H9 (cell line): ENCODE data around the gene TTYH1. TPM values are rescaled to one million over a fixed set of nuclear protein-coding genes. Genes with fewer than 3 reads are reported as not detected.
"Not testable (repeated sequence)": the region's sequence is repeated elsewhere in the genome, so short reads cannot be mapped to it uniquely, and the experiment has no call there.

Experiments
- DNase-seq: peaks from one replicate; pipeline ENCODE4 v3.0.0-alpha.2; 2017
- H2AFZ ChIP-seq: one replicate; pipeline ENCODE4 v1.6.1; 2013; ENCODE audit warnings: mild to moderate bottlenecking, low read length, control low read depth, moderate library complexity
- H2AK5ac ChIP-seq: 2 replicates; pipeline ENCODE4 v1.6.1; 2013; ENCODE audit warnings: low read length, control low read depth, mixed read lengths; ENCODE audit not compliant: insufficient read length
- H2BK120ac ChIP-seq: one replicate; pipeline ENCODE4 v1.6.1; 2013; ENCODE audit warnings: low read depth, mild to moderate bottlenecking, low read length, control low read depth, inconsistent platforms; ENCODE audit not compliant: poor library complexity, severe bottlenecking
- H2BK12ac ChIP-seq: 2 replicates; pipeline ENCODE4 v1.6.1; 2013; ENCODE audit warnings: low read length, control low read depth, mixed read lengths, low read depth; ENCODE audit not compliant: insufficient read length
- H2BK15ac ChIP-seq: 2 replicates; pipeline ENCODE4 v1.6.1; 2013; ENCODE audit warnings: low read depth, low read length, control low read depth
- H2BK20ac ChIP-seq: one replicate; pipeline ENCODE4 v1.6.1; 2013; ENCODE audit warnings: low read depth, mild to moderate bottlenecking, low read length, control low read depth, inconsistent platforms; ENCODE audit not compliant: poor library complexity, severe bottlenecking
- H2BK5ac ChIP-seq: 2 replicates; pipeline ENCODE4 v1.6.1; 2013; ENCODE audit warnings: low read length, control low read depth, mixed read lengths; ENCODE audit not compliant: insufficient read length
- H3K14ac ChIP-seq: 2 replicates; pipeline ENCODE4 v1.6.1; 2013; ENCODE audit warnings: low read length, control low read depth; ENCODE audit not compliant: insufficient read depth
- H3K18ac ChIP-seq: 2 replicates; pipeline ENCODE4 v1.6.1; 2013; ENCODE audit warnings: low read depth, mild to moderate bottlenecking, mixed read lengths, low read length, control low read depth; ENCODE audit not compliant: insufficient read length
- H3K23ac ChIP-seq: 2 replicates; pipeline ENCODE4 v1.6.1; 2013; ENCODE audit warnings: low read length, control low read depth, mixed read lengths, low read depth; ENCODE audit not compliant: insufficient read length
- H3K23me2 ChIP-seq: 2 replicates; pipeline ENCODE4 v1.6.1; 2013; ENCODE audit warnings: low read depth, mild to moderate bottlenecking, mixed read lengths, low read length, control low read depth; ENCODE audit not compliant: insufficient read length, poor library complexity, severe bottlenecking
- H3K27ac ChIP-seq: 2 replicates; pipeline ENCODE4 v1.5.1; 2013; ENCODE audit warnings: low read length, control low read depth, mixed read lengths, low read depth; ENCODE audit not compliant: insufficient read length
- H3K27me3 ChIP-seq: 2 replicates; pipeline ENCODE4 v1.6.1; 2013; ENCODE audit warnings: low read length, control low read depth, inconsistent platforms; ENCODE audit not compliant: insufficient read depth
- H3K4ac ChIP-seq: 2 replicates; pipeline ENCODE4 v1.6.1; 2013; ENCODE audit warnings: low read depth, mild to moderate bottlenecking, control low read depth, inconsistent platforms, low read length, moderate library complexity
- H3K4me1 ChIP-seq: 2 replicates; pipeline ENCODE4 v1.6.1; 2013; ENCODE audit warnings: low read length, control low read depth, inconsistent platforms; ENCODE audit not compliant: insufficient read depth
- H3K4me2 ChIP-seq: 2 replicates; pipeline ENCODE4 v1.6.1; 2013; ENCODE audit warnings: low read length, control low read depth, mixed read lengths; ENCODE audit not compliant: insufficient read length, insufficient read depth
- H3K56ac ChIP-seq: 2 replicates; pipeline ENCODE4 v1.6.1; 2013; ENCODE audit warnings: low read depth, mild to moderate bottlenecking, mixed read lengths, low read length, control low read depth; ENCODE audit not compliant: insufficient read length
- H3K79me1 ChIP-seq: 2 replicates; pipeline ENCODE4 v1.6.1; 2013; ENCODE audit warnings: low read depth, mild to moderate bottlenecking, moderate library complexity, low read length, control low read depth, inconsistent platforms; ENCODE audit not compliant: insufficient read depth, poor library complexity, severe bottlenecking
- H3K79me2 ChIP-seq: 2 replicates; pipeline ENCODE4 v1.6.1; 2013; ENCODE audit warnings: low read length, control low read depth, inconsistent platforms; ENCODE audit not compliant: insufficient read depth
- H3K9ac ChIP-seq: 2 replicates; pipeline ENCODE4 v1.6.1; 2013; ENCODE audit warnings: low read length, control low read depth, mixed read lengths; ENCODE audit not compliant: insufficient read length; ENCODE audit errors: extremely low read depth
- H3K9me3 ChIP-seq: one replicate; pipeline ENCODE4 v1.6.1; 2013; ENCODE audit warnings: low read depth, low read length, inconsistent platforms; ENCODE audit not compliant: control insufficient read depth
- H3T11ph ChIP-seq: one replicate; pipeline ENCODE4 v1.6.1; 2013; ENCODE audit warnings: mild to moderate bottlenecking, low read length, control low read depth, inconsistent platforms
- H4K20me1 ChIP-seq: one replicate; pipeline ENCODE4 v1.6.1; 2013; ENCODE audit not compliant: control insufficient read depth, insufficient read length, insufficient read depth
- H4K5ac ChIP-seq: 2 replicates; pipeline ENCODE4 v1.6.1; 2013; ENCODE audit warnings: low read depth, mild to moderate bottlenecking, mixed read lengths, low read length, control low read depth; ENCODE audit not compliant: insufficient read length
- H4K8ac ChIP-seq: replicated peaks from 2 replicates; pipeline ENCODE4 v1.6.1; 2013; ENCODE audit warnings: low read length, control low read depth, mixed read lengths, low read depth; ENCODE audit not compliant: insufficient read length
- H4K91ac ChIP-seq: 2 replicates; pipeline ENCODE4 v1.6.1; 2013; ENCODE audit warnings: low read depth, mild to moderate bottlenecking, moderate library complexity, mixed read lengths, low read length, control low read depth; ENCODE audit not compliant: insufficient read length
- H3K27ac Mint-ChIP-seq, 3 experiments: 2 replicates in 2 of 3; 3 replicates in 1 of 3; pipeline ENCODE4 v1.8.0; 2020 to 2021; ENCODE audit warnings: mixed read lengths in 3 of 3, mild to moderate bottlenecking in 1 of 3, moderate library complexity in 1 of 3
- H3K27me3 Mint-ChIP-seq: 2 replicates; pipeline ENCODE4 v1.8.0; 2021; ENCODE audit warnings: low read depth, mild to moderate bottlenecking, moderate library complexity, mixed read lengths
- H3K36me3 Mint-ChIP-seq, 3 experiments: 2 replicates in 2 of 3; 3 replicates in 1 of 3; pipeline ENCODE4 v1.8.0; 2020 to 2021; ENCODE audit warnings: low read depth in 3 of 3, mixed read lengths in 3 of 3; ENCODE audit not compliant: insufficient read depth in 1 of 3
- H3K4me1 Mint-ChIP-seq, 2 experiments: 2 replicates each; pipeline ENCODE4 v1.8.0; 2020; ENCODE audit warnings: mixed read lengths in 2 of 2
- H3K4me3 Mint-ChIP-seq, 2 experiments: 2 replicates in 1 of 2; 3 replicates in 1 of 2; pipeline ENCODE4 v1.8.0; 2020 to 2021; ENCODE audit warnings: mild to moderate bottlenecking in 2 of 2, mixed read lengths in 2 of 2, moderate library complexity in 1 of 2
- H3K9me3 Mint-ChIP-seq, 2 experiments: 2 replicates in 1 of 2; 3 replicates in 1 of 2; pipeline ENCODE4 v1.8.0; 2020; ENCODE audit warnings: mild to moderate bottlenecking in 2 of 2, mixed read lengths in 2 of 2, moderate library complexity in 1 of 2
- CTCF ChIP-seq: fragments of 200-600 bp; sonication (generic); conservative IDR thresholded peaks from 3 replicates; pipeline ENCODE4 v1.8.0; 2021; ENCODE audit warnings: antibody characterized with exemption, mild to moderate bottlenecking
- WGBS: extraction: QIAGEN DNeasy Blood & Tissue Kit; methylation state at CpG from one replicate; pipeline ENCODE4 v1.1.7; 2013; ENCODE audit warnings: missing lambda C conversion rate, low lambda C conversion rate, mixed read lengths; ENCODE audit not compliant: insufficient read length; ENCODE audit errors: extremely low coverage; 5-methylcytosine and 5-hydroxymethylcytosine counted together
- total RNA-seq: library from RNA; stranded (reverse); gene quantifications from 2 replicates; pipeline ENCODE4 v1.2.1, GENCODE V29; 2021

Gene TTYH1
- total RNA-seq, 1 experiment from 2014 or later: 47.1 TPM

DNA sequence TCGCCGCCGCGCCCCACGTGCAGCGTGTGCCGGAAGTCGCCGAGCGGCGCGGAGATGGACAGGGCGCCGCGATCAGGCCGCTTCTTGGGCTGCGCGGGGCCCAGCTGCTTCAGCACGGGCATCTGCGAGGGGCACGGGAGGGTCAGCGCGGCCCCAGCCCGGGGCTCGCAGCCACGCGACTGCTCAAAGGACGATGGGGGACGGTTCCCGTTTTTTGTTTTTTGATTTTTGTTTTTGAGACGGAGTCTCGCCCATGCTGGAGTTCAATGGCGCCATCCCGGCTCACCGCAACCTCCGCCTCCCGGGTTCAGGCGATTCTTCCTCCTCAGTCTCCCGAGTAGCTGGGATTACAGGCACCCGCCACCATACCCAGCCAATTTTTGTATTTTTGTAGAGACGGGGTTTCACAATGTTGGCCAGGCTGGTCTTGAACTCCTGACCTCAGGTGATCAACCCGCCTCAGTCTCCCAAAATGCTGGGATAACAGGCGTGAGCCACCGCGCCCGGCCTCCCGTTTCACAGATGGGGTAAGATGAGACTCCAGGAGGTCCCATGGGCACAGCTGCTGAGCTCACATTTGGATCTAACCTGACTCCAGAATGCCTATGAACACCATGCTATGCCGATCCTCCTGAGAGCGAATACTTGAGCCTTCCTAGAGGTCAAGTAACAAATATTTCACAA is 50.3 kb downstream of the TTYH1 start:
- H2BK5ac ChIP-seq: no peak overlapping the region
- H3K27me3 Mint-ChIP-seq: peaks cover 43% of the 10 kb centered on the region
- H3K4me3 Mint-ChIP-seq: peak overlapping the region; percentile 32 to 73
- 0 out of 5 replicates have a peak, but pooled peaks cover 0 to 3% of the 10 kb centered on the region in 2 experiments for H3K9me3 Mint-ChIP-seq
- H3K27ac ChIP-seq: no peak overlapping the region
- no peak overlapping the region for H3K27ac Mint-ChIP-seq
- peaks cover 0 to 15% (median 14%) of the 10 kb centered on the region in 3 experiments; a peak in 6 of 7 replicates for H3K36me3 Mint-ChIP-seq
- no peak overlapping the region for H4K5ac ChIP-seq
- H3K79me2 ChIP-seq: no peaks in the 10 kb centered on the region
- H3K4me1 Mint-ChIP-seq: peaks cover 14 to 17% of the 10 kb centered on the region in 2 experiments
- peaks cover 11% of the 10 kb centered on the region for H3K23me2 ChIP-seq
- H2BK12ac ChIP-seq: no peak overlapping the region
- H3T11ph ChIP-seq: no peak overlapping the region
- no peak overlapping the region for H3K9ac ChIP-seq
- H3K4ac ChIP-seq: no peak overlapping the region
- DNase-seq: no peak
- no peak overlapping the region for H4K8ac ChIP-seq
- no peaks in the 10 kb centered on the region for H3K4me1 ChIP-seq
- no peaks in the 10 kb centered on the region for H4K20me1 ChIP-seq
- peaks cover 2% of the 10 kb centered on the region; the same call in 1 of the 2 replicates for H3K27me3 ChIP-seq
- H2BK120ac ChIP-seq: no peak overlapping the region
- no peak overlapping the region for H4K91ac ChIP-seq
- no peak overlapping the region for H2BK15ac ChIP-seq
- no peak overlapping the region for H3K23ac ChIP-seq
- H3K4me2 ChIP-seq: no peak overlapping the region
- no peak overlapping the region for H2AFZ ChIP-seq
- H3K18ac ChIP-seq: no peak overlapping the region
- no peaks in the 10 kb centered on the region for H3K79me1 ChIP-seq
- no peak for TF ChIP-seq CTCF
- H2BK20ac ChIP-seq: no peak overlapping the region
- H3K14ac ChIP-seq: no peak overlapping the region
- no CpG with 5 or more reads among the region's 49 CpGs for WGBS
- no peak overlapping the region for H2AK5ac ChIP-seq
- H3K56ac ChIP-seq: no peak overlapping the region
- H3K9me3 ChIP-seq: no peaks in the 10 kb centered on the region

DNA sequence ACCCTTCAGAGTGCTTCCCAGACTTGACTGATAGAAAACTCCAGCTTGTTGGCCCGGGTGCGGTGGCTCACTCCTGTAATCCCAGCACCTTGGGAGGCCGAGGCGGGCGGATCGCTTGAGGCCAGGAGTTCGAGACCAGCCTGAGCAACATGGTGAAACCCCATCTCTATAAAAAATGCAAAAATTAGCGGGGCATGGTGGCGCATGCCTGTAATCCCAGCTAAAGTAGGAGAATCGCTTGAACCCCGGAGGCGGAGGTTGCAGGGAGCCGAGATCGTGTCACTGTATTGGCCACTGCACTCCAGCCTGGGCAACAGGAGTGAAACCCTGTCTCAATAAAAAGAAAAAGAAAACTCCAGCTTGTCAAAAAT is 50.8 kb downstream of the TTYH1 start:
- not testable (repeated sequence) for H3K9ac ChIP-seq, H2BK120ac ChIP-seq, H3K23ac ChIP-seq, H3K27ac Mint-ChIP-seq, H3K56ac ChIP-seq, H3K18ac ChIP-seq, H2AK5ac ChIP-seq, H2AFZ ChIP-seq, H2BK20ac ChIP-seq, H2BK15ac ChIP-seq, H3K27me3 ChIP-seq, H3K4me2 ChIP-seq, H4K8ac ChIP-seq, H3K79me2 ChIP-seq, H4K91ac ChIP-seq, H3K79me1 ChIP-seq, H3K4me1 ChIP-seq, H4K20me1 ChIP-seq, H2BK5ac ChIP-seq, DNase-seq, H3T11ph ChIP-seq, H3K4ac ChIP-seq, H4K5ac ChIP-seq, H2BK12ac ChIP-seq, H3K27ac ChIP-seq, H3K9me3 ChIP-seq, H3K9me3 Mint-ChIP-seq, H3K14ac ChIP-seq
- H3K23me2 ChIP-seq: peaks cover 13% of the 10 kb centered on the region
- H3K4me1 Mint-ChIP-seq: peaks cover 17 to 21% of the 10 kb centered on the region in 2 experiments
- H3K4me3 Mint-ChIP-seq: peak overlapping the region in 1 of 2 experiments; percentile 73; a peak in 2 of 5 replicates
- peaks cover 0 to 11% (median 10%) of the 10 kb centered on the region in 3 experiments; a peak in 6 of 7 replicates for H3K36me3 Mint-ChIP-seq
- H3K27me3 Mint-ChIP-seq: peaks cover 49% of the 10 kb centered on the region
- no CpG with 5 or more reads among the region's 14 CpGs for WGBS
